HG02642 (cell line): Measurements from ENCODE around the gene NUDCD3.

Experiments
- ATAC-seq: cut with Tn5 transposase; IDR thresholded peaks from one replicate; pipeline ENCODE4 v1.9.1; 2021; ENCODE audit warnings: mild to moderate bottlenecking; ENCODE audit not compliant: unreplicated experiment, poor library complexity

Gene NUDCD3

DNA sequence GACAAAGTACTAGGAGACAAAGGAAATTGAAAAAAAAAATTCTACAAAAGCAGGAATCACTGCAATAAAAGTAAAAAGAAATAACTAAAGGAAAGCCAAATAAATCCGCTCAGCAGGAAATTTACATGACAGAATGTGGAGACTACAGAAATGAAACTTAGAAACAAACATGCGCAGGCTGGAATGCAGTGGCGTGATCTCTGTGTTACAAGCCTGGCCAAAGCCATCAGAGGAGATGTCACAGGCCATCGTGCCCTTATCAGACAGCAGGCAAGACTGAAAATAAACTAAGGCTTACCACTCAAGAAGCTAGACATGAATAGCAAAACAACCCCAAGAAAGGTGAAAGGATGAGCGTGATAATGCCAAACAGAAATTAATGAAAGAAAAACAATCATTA is 158.8 kb downstream of the NUDCD3 start:
- ATAC-seq: no peak

DNA sequence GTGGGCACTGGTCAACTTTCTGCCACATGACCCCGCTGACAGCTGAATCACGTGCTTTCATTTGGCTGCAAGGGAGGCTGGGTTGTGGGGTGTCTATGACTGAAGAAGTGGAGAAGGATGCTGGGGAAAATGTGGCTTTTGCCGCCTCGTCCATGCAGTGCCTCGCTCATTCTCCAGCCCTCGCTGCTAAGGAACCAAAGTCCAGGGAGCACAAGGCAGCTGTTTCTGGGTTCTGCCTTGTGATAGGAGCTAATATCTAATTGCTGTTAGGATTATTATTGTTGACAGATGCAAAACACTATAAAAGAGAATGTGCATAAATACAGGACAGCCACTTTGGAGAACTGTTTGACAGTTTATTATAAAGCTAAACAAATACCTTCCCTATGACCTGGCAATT is 160.1 kb downstream of the NUDCD3 start:
- ATAC-seq: no peak

DNA sequence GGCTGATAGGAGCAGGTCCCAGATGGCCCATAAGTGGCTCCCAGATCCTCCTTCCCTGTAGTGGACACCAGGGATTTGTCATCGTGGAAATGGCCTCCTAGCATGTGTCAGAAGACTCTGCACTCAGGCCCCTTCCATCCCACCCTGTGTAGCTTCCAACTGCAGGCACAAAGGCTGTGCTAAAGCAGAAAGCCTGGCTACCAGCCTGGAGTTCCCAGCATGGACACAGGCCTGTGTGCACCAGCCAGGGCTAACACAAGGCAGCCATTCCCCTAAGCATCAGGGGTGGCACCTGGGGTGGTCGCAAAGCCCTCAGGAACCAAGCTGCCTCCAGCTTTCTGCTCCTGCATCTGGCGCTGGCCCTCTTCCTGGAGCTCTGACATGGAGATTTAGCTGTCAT is 160.6 kb downstream of the NUDCD3 start:
- ATAC-seq: no peak
